ENCODE measurements around the gene SH3GL1. TPM values are rescaled to one million over a fixed set of nuclear protein-coding genes. Genes with fewer than 3 reads are reported as not detected.
A peak's percentile ranks its signal among the peaks of the same experiment; 100 is the strongest.

The SH3GL1 gene
- total RNA-seq, 1 experiment from 2014 or later, result 108 TPM

DNA sequence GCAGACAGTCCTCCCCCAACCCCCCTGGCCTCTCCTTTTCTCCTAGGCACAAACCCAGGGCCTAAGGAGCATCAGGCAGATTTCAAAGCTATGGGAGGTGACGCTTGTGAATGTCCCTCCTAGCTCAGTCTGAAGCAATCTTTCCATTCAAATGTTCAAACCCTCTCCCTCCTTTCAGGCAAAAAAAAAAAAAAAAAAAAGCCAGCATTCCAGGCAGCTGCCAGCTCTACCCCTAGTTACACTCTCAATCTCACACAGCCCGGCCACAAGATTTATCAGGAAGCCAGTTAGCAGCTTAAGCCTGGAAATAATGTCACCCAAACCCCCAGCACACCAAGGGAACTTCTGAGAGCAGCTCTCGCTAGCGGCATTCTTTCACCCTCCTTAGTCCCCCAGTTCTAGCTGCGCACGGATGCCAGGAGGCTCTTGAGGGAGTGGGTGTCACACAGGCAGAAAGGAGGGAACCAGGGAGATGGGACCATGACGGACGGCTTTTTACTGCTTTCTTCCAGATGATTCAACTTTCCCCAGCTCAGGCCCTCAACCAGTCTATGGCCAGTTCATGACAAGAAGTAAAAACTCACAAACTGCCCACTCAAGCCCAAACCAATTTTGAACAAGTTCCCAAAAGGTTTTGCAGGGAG lies 6.3 kb downstream of the SH3GL1 start:
- BruUV-seq (replicated peaks), result no TSS peak
- Histone ChIP-seq H3K9me3 (ENCODE audit: low read depth, low read length, poor library complexity, severe bottlenecking) (no peaks in the 10 kb centered on the region), H3K4me1 (ENCODE audit: insufficient read depth, low read length, poor library complexity, severe bottlenecking) (peaks cover 28% of the 10 kb centered on the region), H3K4me3 (ENCODE audit: low read depth, low read length, poor library complexity, severe bottlenecking) (no peak overlapping the region), H3K27ac (ENCODE audit: low read depth, low read length, poor library complexity, severe bottlenecking) (peak overlapping the region; percentile 63), H3K27me3 (replicated peaks; ENCODE audit: insufficient read depth, low read depth, low read length, poor library complexity) (no peaks in the 10 kb centered on the region), H3K36me3 (ENCODE audit: insufficient read depth, low read length, poor library complexity, severe bottlenecking) (peaks cover 17% of the 10 kb centered on the region)
- CTCF ChIA-PET, result interaction anchor here (0.6 to 0.7 kb wide), 2 partner anchors 33 to 42 kb away, joined by 5 to 7 read pairs; no protein-coding TSS in a partner anchor
- intact Hi-C loops (cut with micrococcal nuclease; ENCODE audit: unreplicated experiment), result no loop called here
- TF ChIP-seq, protein P1, sequence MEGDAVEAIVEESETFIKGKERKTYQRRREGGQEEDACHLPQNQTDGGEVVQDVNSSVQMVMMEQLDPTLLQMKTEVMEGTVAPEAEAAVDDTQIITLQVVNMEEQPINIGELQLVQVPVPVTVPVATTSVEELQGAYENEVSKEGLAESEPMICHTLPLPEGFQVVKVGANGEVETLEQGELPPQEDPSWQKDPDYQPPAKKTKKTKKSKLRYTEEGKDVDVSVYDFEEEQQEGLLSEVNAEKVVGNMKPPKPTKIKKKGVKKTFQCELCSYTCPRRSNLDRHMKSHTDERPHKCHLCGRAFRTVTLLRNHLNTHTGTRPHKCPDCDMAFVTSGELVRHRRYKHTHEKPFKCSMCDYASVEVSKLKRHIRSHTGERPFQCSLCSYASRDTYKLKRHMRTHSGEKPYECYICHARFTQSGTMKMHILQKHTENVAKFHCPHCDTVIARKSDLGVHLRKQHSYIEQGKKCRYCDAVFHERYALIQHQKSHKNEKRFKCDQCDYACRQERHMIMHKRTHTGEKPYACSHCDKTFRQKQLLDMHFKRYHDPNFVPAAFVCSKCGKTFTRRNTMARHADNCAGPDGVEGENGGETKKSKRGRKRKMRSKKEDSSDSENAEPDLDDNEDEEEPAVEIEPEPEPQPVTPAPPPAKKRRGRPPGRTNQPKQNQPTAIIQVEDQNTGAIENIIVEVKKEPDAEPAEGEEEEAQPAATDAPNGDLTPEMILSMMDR (conservative IDR thresholded peaks at IDR 0.05; ENCODE audit: low read depth, low read length), result no peak
- TF ChIP-seq EZH2 (IDR thresholded peaks at IDR 0.05; ENCODE audit: borderline replicate concordance, low read depth, low read length, poor library complexity, severe bottlenecking), result no peak
- DNase-seq (ENCODE audit: low spot score), result no peak
- POLR2A ChIA-PET (ENCODE audit: low non-redundant PET), result no interaction called here

DNA sequence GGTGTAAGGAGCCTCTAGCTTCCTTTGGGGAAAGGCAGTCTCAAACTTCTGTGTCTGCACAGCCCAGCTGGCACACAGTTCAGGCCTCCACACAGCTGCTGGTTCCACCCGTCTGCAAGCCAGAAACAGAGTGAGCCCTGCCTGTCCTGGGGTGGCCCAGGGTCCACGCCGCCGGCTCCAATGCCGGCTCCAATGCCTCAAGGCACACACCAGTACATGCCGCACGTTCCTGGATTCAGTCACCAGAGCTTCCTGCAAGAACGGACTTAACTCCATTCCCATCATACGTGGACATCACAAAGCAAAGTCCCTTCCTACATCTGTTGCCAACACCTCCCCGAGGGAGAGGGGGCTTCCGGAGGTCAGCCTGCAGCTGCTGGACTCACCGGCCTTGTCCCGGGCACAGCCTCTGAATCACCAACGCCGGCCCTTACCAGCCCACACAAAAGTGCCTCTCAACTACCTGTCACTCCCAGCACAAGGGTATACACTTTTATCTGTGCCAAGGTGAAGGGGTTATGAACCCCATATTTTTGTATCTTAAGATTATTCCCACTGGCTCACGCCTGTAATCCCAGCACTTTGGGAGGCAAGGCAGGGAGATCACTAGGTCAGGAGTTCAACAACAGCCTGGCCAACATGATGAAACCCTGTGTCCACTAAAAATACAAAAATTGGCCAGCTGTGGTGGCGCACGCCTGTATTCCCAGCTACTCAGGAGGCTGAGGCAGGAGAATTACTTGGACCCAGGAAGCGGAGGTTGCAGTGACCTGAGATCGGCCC lies 8.5 kb downstream of the SH3GL1 start:
- peaks cover 13% of the 10 kb centered on the region for H3K36me3 ChIP-seq (ENCODE audit: insufficient read depth, low read length, poor library complexity, severe bottlenecking)
- ChIA-PET POLR2A (ENCODE audit: low non-redundant PET) (no interaction called here), CTCF (interaction anchor here (0.6 kb wide), 1 partner anchor 8 kb away, joined by 3 read pairs; the partner anchor contains the start of gene SH3GL1)
- no peak for DNase-seq (ENCODE audit: low spot score)
- no peaks in the 10 kb centered on the region for H3K9me3 ChIP-seq (ENCODE audit: low read depth, low read length, poor library complexity, severe bottlenecking)
- H3K4me3 ChIP-seq (ENCODE audit: low read depth, low read length, poor library complexity, severe bottlenecking), result no peak overlapping the region
- intact Hi-C loops (cut with micrococcal nuclease; ENCODE audit: unreplicated experiment), result no loop called here
- no TSS peak for BruUV-seq (replicated peaks)
- H3K4me1 ChIP-seq (ENCODE audit: insufficient read depth, low read length, poor library complexity, severe bottlenecking), result peaks cover 28% of the 10 kb centered on the region
- no peak for TF ChIP-seq EZH2 (IDR thresholded peaks at IDR 0.05; ENCODE audit: borderline replicate concordance, low read depth, low read length, poor library complexity, severe bottlenecking)
- TF ChIP-seq, protein P1 (conservative IDR thresholded peaks at IDR 0.05; ENCODE audit: low read depth, low read length), result no peak
- peak overlapping the region; percentile 58 for H3K27ac ChIP-seq (ENCODE audit: low read depth, low read length, poor library complexity, severe bottlenecking)
- no peaks in the 10 kb centered on the region for H3K27me3 ChIP-seq (replicated peaks; ENCODE audit: insufficient read depth, low read depth, low read length, poor library complexity)

DNA sequence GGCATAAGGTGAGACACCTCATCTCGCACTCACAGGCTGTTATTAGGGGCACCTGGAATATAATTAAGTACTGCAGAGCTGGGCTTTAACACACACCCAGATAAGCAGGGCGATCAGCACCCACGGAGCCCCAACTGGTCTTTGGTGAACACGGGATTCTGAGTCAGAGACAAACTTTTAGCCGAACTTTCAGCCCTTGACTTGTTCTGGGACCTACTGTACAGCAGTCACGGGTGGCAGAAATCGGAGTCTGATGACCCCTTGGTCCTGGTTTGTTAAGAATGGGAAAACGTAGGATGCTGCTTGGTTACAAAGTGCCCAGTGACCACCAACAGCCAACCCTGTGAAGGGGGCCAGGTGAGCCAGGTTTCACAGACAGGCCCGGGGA lies 9.0 kb downstream of the SH3GL1 start:
- intact Hi-C loops (cut with micrococcal nuclease; ENCODE audit: unreplicated experiment), result no loop called here
- Histone ChIP-seq H3K4me3 (ENCODE audit: low read depth, low read length, poor library complexity, severe bottlenecking) (no peak overlapping the region), H3K36me3 (ENCODE audit: insufficient read depth, low read length, poor library complexity, severe bottlenecking) (peaks cover 7% of the 10 kb centered on the region), H3K27me3 (replicated peaks; ENCODE audit: insufficient read depth, low read depth, low read length, poor library complexity) (no peaks in the 10 kb centered on the region), H3K9me3 (ENCODE audit: low read depth, low read length, poor library complexity, severe bottlenecking) (no peaks in the 10 kb centered on the region), H3K4me1 (ENCODE audit: insufficient read depth, low read length, poor library complexity, severe bottlenecking) (peaks cover 28% of the 10 kb centered on the region), H3K27ac (ENCODE audit: low read depth, low read length, poor library complexity, severe bottlenecking) (peak overlapping the region; percentile 76)
- DNase-seq (ENCODE audit: low spot score), result no peak
- TF ChIP-seq, protein P1 (conservative IDR thresholded peaks at IDR 0.05; ENCODE audit: low read depth, low read length), result no peak
- TF ChIP-seq EZH2 (IDR thresholded peaks at IDR 0.05; ENCODE audit: borderline replicate concordance, low read depth, low read length, poor library complexity, severe bottlenecking), result no peak
- ChIA-PET CTCF (interaction anchor here (0.6 kb wide), 2 partner anchors 9 to 21 kb away, joined by 3 to 9 read pairs; partner anchors contain the start of gene SH3GL1), POLR2A (ENCODE audit: low non-redundant PET) (no interaction called here)
- no TSS peak for BruUV-seq (replicated peaks)
